H1 (cell line): ENCODE data around the gene CPPED1.

Experiments used
- ATF3 ChIP-seq: IDR thresholded peaks from 2 replicates; pipeline ENCODE4 v1.6.1; 2011; ENCODE audit warnings: low read depth, mild to moderate bottlenecking, low read length; ENCODE audit not compliant: insufficient read depth
- CTCF ChIP-seq, 3 experiments: IDR thresholded peaks; 1 replicate in 2 of 3; 2 replicates in 1 of 3; pipeline versions ENCODE4 v1.5.1 to v1.6.1; 2011; ENCODE audit warnings: low read length in 3 of 3, mild to moderate bottlenecking in 3 of 3, inconsistent platforms in 2 of 3, low read depth in 1 of 3, moderate library complexity in 1 of 3; ENCODE audit not compliant: insufficient read depth in 1 of 3; ENCODE audit errors: control extremely low read depth in 1 of 3
- HDAC2 ChIP-seq, 2 experiments: fragments of 300-600 bp in 1 of 2; sonication (generic) in 1 of 2; IDR thresholded peaks; 2 replicates each; pipeline ENCODE4 v1.6.1; 2011 to 2012; ENCODE audit warnings: low read depth in 2 of 2, low read length in 2 of 2, mild to moderate bottlenecking in 2 of 2, moderate library complexity in 2 of 2, borderline replicate concordance in 1 of 2, inconsistent platforms in 1 of 2
- HDAC6 ChIP-seq: IDR thresholded peaks from one replicate; pipeline ENCODE4 v1.7.1; 2012; ENCODE audit warnings: low read depth, mild to moderate bottlenecking, inconsistent platforms, low read length, moderate library complexity
- JUND ChIP-seq: IDR thresholded peaks from 2 replicates; pipeline ENCODE4 v1.6.1; 2011; ENCODE audit warnings: mild to moderate bottlenecking, improper control_type of control experiment, low read length
- POLR2AphosphoS5 ChIP-seq: IDR thresholded peaks from 2 replicates; pipeline ENCODE4 v1.6.1; 2011; ENCODE audit warnings: low read depth, low read length
- RBBP5 ChIP-seq: IDR thresholded peaks from 2 replicates; pipeline ENCODE4 v1.7.1; 2012; ENCODE audit warnings: low read depth, mild to moderate bottlenecking, inconsistent platforms, low read length, moderate library complexity, borderline replicate concordance
- RFX5 ChIP-seq: IDR thresholded peaks from 2 replicates; pipeline ENCODE4 v1.6.1; 2011; ENCODE audit warnings: low read depth, low read length, improper control_type of control experiment, borderline replicate concordance
- SIN3A ChIP-seq, 2 experiments: IDR thresholded peaks in 1 of 2; conservative IDR thresholded peaks in 1 of 2; 2 replicates each; pipeline ENCODE4 v1.6.1; 2011 to 2012; ENCODE audit warnings: low read length in 2 of 2, improper control_type of control experiment in 1 of 2, low read depth in 1 of 2, mild to moderate bottlenecking in 1 of 2
- SP2 ChIP-seq: IDR thresholded peaks from 2 replicates; pipeline ENCODE4 v1.6.1; 2012; ENCODE audit warnings: mild to moderate bottlenecking, low read length, inconsistent platforms
- TAF1 ChIP-seq: IDR thresholded peaks from 2 replicates; pipeline ENCODE4 v1.6.1; 2011; ENCODE audit warnings: mild to moderate bottlenecking, low read depth, low read length
- TCF12 ChIP-seq: IDR thresholded peaks from 2 replicates; pipeline ENCODE4 v1.6.1; 2011; ENCODE audit warnings: low read depth, mild to moderate bottlenecking, low read length
- USF2 ChIP-seq: IDR thresholded peaks from 2 replicates; pipeline ENCODE4 v1.6.1; 2011; ENCODE audit warnings: low read length, improper control_type of control experiment
- ZNF274 ChIP-seq: IDR thresholded peaks from 2 replicates; pipeline ENCODE4 v1.7.0; 2012; ENCODE audit warnings: low read length, borderline replicate concordance; ENCODE audit errors: extremely low read depth

- no peak for TF ChIP-seq HDAC6
- no peak for TF ChIP-seq TAF1
- no peak for TF ChIP-seq CTCF (IDR thresholded peaks at IDR 0.05; ENCODE audit: control extremely low read depth in 1 of 3, insufficient read depth in 1 of 3, low read depth in 1 of 3, low read length in 3 of 3)
- TF ChIP-seq RBBP5 = no peak
- no peak for TF ChIP-seq POLR2AphosphoS5
- TF ChIP-seq SP2 = no peak
- no peak for TF ChIP-seq JUND
- no peak for TF ChIP-seq TCF12
- TF ChIP-seq RFX5 = no peak
- no peak for TF ChIP-seq ZNF274
- TF ChIP-seq SIN3A (conservative IDR thresholded peaks at IDR 0.05 in 1 of 2, IDR thresholded peaks at IDR 0.05 in 1 of 2; ENCODE audit: low read depth in 1 of 2, low read length in 2 of 2) = no peak
- no peak for TF ChIP-seq HDAC2 (IDR thresholded peaks at IDR 0.05; ENCODE audit: borderline replicate concordance in 1 of 2, low read depth in 2 of 2, low read length in 2 of 2)
- no peak for TF ChIP-seq USF2
- no peak for TF ChIP-seq ATF3
Measured at GRCh38 chr16:12703935-12704334, 99.8 kb downstream of the CPPED1 start.
